Esophagus squamous epithelium (tissue), 4 donors: ENCODE measurements around the gene STRBP.

ENCODE experiments used
- POLR2A ChIP-seq, 4 donors: fragments of 450-650 bp; IDR thresholded peaks; one replicate each; pipeline ENCODE4 v1.6.1; 2017; ENCODE audit warnings: antibody characterized with exemption in 4 of 4, mild to moderate bottlenecking in 4 of 4, moderate library complexity in 3 of 4
- TF ChIP-seq, protein P1 (sequence below), 6 experiments: fragments of 450-650 bp in 4 of 6; fragments of 200-600 bp in 2 of 6; sonication (generic) in 2 of 6; IDR thresholded peaks; one replicate each; pipeline ENCODE4 v1.5.1; 2016 to 2019; ENCODE audit warnings: antibody characterized with exemption in 6 of 6, mild to moderate bottlenecking in 4 of 6, moderate library complexity in 4 of 6

DNA sequence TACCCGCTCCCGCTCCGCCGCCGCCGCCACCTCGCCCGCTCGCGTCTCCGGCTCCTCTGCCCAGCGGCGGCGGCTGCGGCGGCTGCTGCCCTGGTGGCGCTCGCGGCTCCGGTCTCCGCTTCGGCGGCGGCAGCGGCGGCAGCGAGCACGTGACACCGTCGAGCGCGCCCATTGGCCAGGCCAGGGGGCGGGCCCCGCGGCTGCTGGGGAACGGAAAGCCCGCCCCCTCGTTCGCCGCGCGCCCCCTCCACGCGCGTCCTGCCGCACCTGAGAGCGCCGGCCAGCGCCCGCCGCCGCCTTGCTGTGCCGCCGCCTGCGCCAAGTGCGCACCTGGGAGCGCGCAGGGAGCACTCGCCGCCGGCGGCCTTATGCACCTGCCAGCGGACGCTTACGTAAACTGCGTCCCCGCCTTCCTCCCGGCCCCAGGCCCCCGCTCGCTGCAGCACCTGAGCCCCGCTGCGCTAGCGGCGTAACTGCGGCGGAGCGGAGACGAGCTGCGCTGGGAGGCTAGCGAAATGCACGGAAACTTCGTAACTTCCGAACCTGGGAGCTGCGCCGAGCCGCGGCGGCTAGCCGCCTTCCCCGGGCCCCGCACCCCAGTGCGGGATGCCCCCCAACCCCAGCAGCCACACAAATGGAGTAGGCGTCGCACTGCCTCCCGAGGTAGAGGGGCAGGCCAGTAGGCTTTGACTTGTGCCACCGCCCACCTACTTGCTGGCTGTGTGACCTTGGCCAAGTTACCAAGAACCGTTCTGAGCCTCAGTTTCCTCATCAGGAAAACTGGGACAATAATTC lies at the start of gene STRBP:
- TF ChIP-seq, protein P1, sequence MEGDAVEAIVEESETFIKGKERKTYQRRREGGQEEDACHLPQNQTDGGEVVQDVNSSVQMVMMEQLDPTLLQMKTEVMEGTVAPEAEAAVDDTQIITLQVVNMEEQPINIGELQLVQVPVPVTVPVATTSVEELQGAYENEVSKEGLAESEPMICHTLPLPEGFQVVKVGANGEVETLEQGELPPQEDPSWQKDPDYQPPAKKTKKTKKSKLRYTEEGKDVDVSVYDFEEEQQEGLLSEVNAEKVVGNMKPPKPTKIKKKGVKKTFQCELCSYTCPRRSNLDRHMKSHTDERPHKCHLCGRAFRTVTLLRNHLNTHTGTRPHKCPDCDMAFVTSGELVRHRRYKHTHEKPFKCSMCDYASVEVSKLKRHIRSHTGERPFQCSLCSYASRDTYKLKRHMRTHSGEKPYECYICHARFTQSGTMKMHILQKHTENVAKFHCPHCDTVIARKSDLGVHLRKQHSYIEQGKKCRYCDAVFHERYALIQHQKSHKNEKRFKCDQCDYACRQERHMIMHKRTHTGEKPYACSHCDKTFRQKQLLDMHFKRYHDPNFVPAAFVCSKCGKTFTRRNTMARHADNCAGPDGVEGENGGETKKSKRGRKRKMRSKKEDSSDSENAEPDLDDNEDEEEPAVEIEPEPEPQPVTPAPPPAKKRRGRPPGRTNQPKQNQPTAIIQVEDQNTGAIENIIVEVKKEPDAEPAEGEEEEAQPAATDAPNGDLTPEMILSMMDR (IDR thresholded peaks at IDR 0.05), result peak in 3 of 6 experiments; percentile 0 to 50 (median 11)
- peak in 3 of 4 donors; percentile 10 to 57 (median 17) for TF ChIP-seq POLR2A (IDR thresholded peaks at IDR 0.05)
